IMR-90 (cell line): ENCODE measurements around the gene TAC4. TPM values are rescaled to one million over a fixed set of nuclear protein-coding genes. Genes with fewer than 3 reads are reported as not detected.

Source experiments
- ATAC-seq: fragments of 200-7000 bp; cut with Tn5 transposase; 2 replicates; pipeline ENCODE4 v1.9.1; 2020; ENCODE audit warnings: low read depth, mild to moderate bottlenecking, moderate library complexity
- BruUV-seq: library from RNA; stranded (reverse); fragments of 400-500 nt; replicated peaks from 2 replicates; lab custom pipeline; 2021; lab: Mats Ljungman, UMichigan
- CTCF ChIA-PET: fragments of 300-600 bp; formaldehyde crosslinking; extraction: SDS; loops from one replicate; lab custom pipeline; 2021; ENCODE audit warnings: antibody characterized with exemption; lab: Yijun Ruan, JAX
- POLR2A ChIA-PET: fragments of 300-600 bp; sonication (Branson Sonifier 250); formaldehyde crosslinking; loops from one replicate; lab custom pipeline; 2022; ENCODE audit warnings: antibody characterized with exemption; ENCODE audit not compliant: unreplicated experiment; lab: Charles Lee
- DNase-seq: peaks from one replicate; pipeline ENCODE4 v3.0.0; 2013
- H2AFZ ChIP-seq: replicated peaks from 2 replicates; pipeline ENCODE3; 2013; ENCODE audit warnings: low read length, mild to moderate bottlenecking; ENCODE audit not compliant: poor library complexity
- H2AK5ac ChIP-seq: 2 replicates; pipeline ENCODE4 v1.6.1; 2013; ENCODE audit warnings: low read depth, low read length, inconsistent platforms
- H2AK9ac ChIP-seq: replicated peaks from 2 replicates; pipeline ENCODE3; 2013; ENCODE audit warnings: mild to moderate bottlenecking, low read depth, low read length, moderate library complexity; ENCODE audit not compliant: poor library complexity
- H2BK120ac ChIP-seq: 2 replicates; pipeline ENCODE4 v1.6.1; 2013; ENCODE audit warnings: low read depth, low read length, inconsistent platforms
- H2BK15ac ChIP-seq: 3 replicates; pipeline ENCODE4 v1.6.1; 2013; ENCODE audit warnings: low read depth, low read length, inconsistent platforms
- H2BK20ac ChIP-seq: 2 replicates; pipeline ENCODE4 v1.6.1; 2013; ENCODE audit warnings: low read depth, mild to moderate bottlenecking, inconsistent platforms, low read length, moderate library complexity
- H2BK5ac ChIP-seq: 2 replicates; pipeline ENCODE4 v1.6.1; 2013; ENCODE audit warnings: mild to moderate bottlenecking, low read depth, low read length, inconsistent platforms; ENCODE audit not compliant: poor library complexity, severe bottlenecking
- H3K14ac ChIP-seq: replicated peaks from 2 replicates; pipeline ENCODE4 v1.6.1; 2013; ENCODE audit warnings: low read depth, low read length, inconsistent platforms
- H3K18ac ChIP-seq: 2 replicates; pipeline ENCODE4 v1.6.1; 2013; ENCODE audit warnings: low read depth, low read length, control low read depth
- H3K23ac ChIP-seq: 2 replicates; pipeline ENCODE4 v1.6.1; 2013; ENCODE audit warnings: low read depth, low read length, inconsistent platforms
- H3K27ac ChIP-seq: 2 replicates; pipeline ENCODE4 v1.5.1; 2013; ENCODE audit warnings: mild to moderate bottlenecking, control low read depth, low read length; ENCODE audit not compliant: insufficient read depth
- H3K27me3 ChIP-seq: 2 replicates; pipeline ENCODE4 v1.6.1; 2013; ENCODE audit warnings: low read length; ENCODE audit not compliant: control insufficient read depth, insufficient read depth
- H3K36me3 ChIP-seq: 2 replicates; pipeline ENCODE4 v1.6.1; 2013; ENCODE audit warnings: low read length, mixed read lengths; ENCODE audit not compliant: control insufficient read depth, insufficient read depth
- H3K4ac ChIP-seq: 2 replicates; pipeline ENCODE4 v1.6.1; 2013; ENCODE audit warnings: low read depth, low read length, inconsistent platforms
- H3K4me1 ChIP-seq: 2 replicates; pipeline ENCODE4 v1.6.1; 2013; ENCODE audit warnings: low read length, mixed read lengths; ENCODE audit not compliant: control insufficient read depth, insufficient read depth
- H3K4me2 ChIP-seq: 2 replicates; pipeline ENCODE4 v1.6.1; 2013; ENCODE audit warnings: low read depth, mild to moderate bottlenecking, control low read depth, low read length, moderate library complexity
- H3K4me3 ChIP-seq: 2 replicates; pipeline ENCODE4 v1.5.1; 2013; ENCODE audit warnings: low read depth, mild to moderate bottlenecking, control low read depth, low read length, moderate library complexity; ENCODE audit not compliant: insufficient read depth
- H3K56ac ChIP-seq: 2 replicates; pipeline ENCODE4 v1.6.1; 2013; ENCODE audit warnings: low read length, inconsistent platforms; ENCODE audit not compliant: insufficient read depth; ENCODE audit errors: extremely low read depth
- H3K79me1 ChIP-seq, 2 experiments: 2 replicates each; pipeline ENCODE4 v1.6.1; 2013; ENCODE audit warnings: low read length in 2 of 2, inconsistent platforms in 1 of 2, low read depth in 1 of 2
- H3K9ac ChIP-seq: 2 replicates; pipeline ENCODE4 v1.6.1; 2013; ENCODE audit warnings: low read depth, low read length, control low read depth
- H3K9me1 ChIP-seq: 2 replicates; pipeline ENCODE4 v1.6.1; 2013; ENCODE audit warnings: low read length, inconsistent platforms; ENCODE audit not compliant: insufficient read depth
- H3K9me3 ChIP-seq: 2 replicates; pipeline ENCODE4 v1.6.1; 2013; ENCODE audit warnings: low read length; ENCODE audit not compliant: control insufficient read depth, insufficient read depth
- H4K20me1 ChIP-seq: 2 replicates; pipeline ENCODE4 v1.6.1; 2013; ENCODE audit warnings: low read length, inconsistent platforms; ENCODE audit not compliant: insufficient read depth
- H4K5ac ChIP-seq: 2 replicates; pipeline ENCODE4 v1.6.1; 2013; ENCODE audit warnings: mild to moderate bottlenecking, low read depth, low read length, control low read depth
- H4K8ac ChIP-seq, 2 experiments: 2 replicates each; pipeline ENCODE4 v1.6.1; 2013; ENCODE audit warnings: low read depth in 2 of 2, low read length in 2 of 2, control low read depth in 1 of 2, inconsistent platforms in 1 of 2
- H4K91ac ChIP-seq: 2 replicates; pipeline ENCODE4 v1.6.1; 2013; ENCODE audit warnings: low read depth, low read length, inconsistent platforms; ENCODE audit not compliant: insufficient read depth
- BHLHE40 ChIP-seq: fragments of 150-350 bp; IDR thresholded peaks from 2 replicates; pipeline ENCODE4 v1.6.1; 2016; ENCODE audit warnings: mild to moderate bottlenecking, low read depth, low read length
- CEBPB ChIP-seq: IDR thresholded peaks from 2 replicates; pipeline ENCODE4 v1.6.1; 2012; ENCODE audit warnings: low read depth, low read length, improper control_type of control experiment
- CHD1 ChIP-seq: IDR thresholded peaks from 2 replicates; pipeline ENCODE4 v1.6.1; 2012; ENCODE audit warnings: low read depth, low read length, improper control_type of control experiment
- FOS ChIP-seq: fragments of 150-350 bp; IDR thresholded peaks from 2 replicates; pipeline ENCODE4 v1.6.1; 2016; ENCODE audit warnings: low read depth, low read length
- MAFK ChIP-seq: IDR thresholded peaks from 2 replicates; pipeline ENCODE4 v1.6.1; 2012; ENCODE audit warnings: low read depth, low read length, improper control_type of control experiment
- MAZ ChIP-seq: IDR thresholded peaks from 2 replicates; pipeline ENCODE4 v1.6.1; 2012; ENCODE audit warnings: low read depth, mild to moderate bottlenecking, low read length, improper control_type of control experiment, moderate library complexity, borderline replicate concordance
- MXI1 ChIP-seq: IDR thresholded peaks from 2 replicates; pipeline ENCODE4 v1.6.1; 2012; ENCODE audit warnings: low read depth, mild to moderate bottlenecking, low read length, moderate library complexity, borderline replicate concordance
- NFE2L2 ChIP-seq: fragments of 150-350 bp; IDR thresholded peaks from 2 replicates; pipeline ENCODE4 v1.6.1; 2016; ENCODE audit warnings: low read depth, mild to moderate bottlenecking, low read length
- POLR2A ChIP-seq: IDR thresholded peaks from 2 replicates; pipeline ENCODE4 v1.6.1; 2012; ENCODE audit warnings: mild to moderate bottlenecking, low read depth, low read length
- RAD21 ChIP-seq: IDR thresholded peaks from 2 replicates; pipeline ENCODE4 v1.6.1; 2012; ENCODE audit warnings: low read length, improper control_type of control experiment
- RCOR1 ChIP-seq: IDR thresholded peaks from 2 replicates; pipeline ENCODE4 v1.6.1; 2012; ENCODE audit warnings: mild to moderate bottlenecking, low read length, improper control_type of control experiment; ENCODE audit not compliant: insufficient replicate concordance
- RFX5 ChIP-seq: IDR thresholded peaks from 2 replicates; pipeline ENCODE4 v1.8.0; 2012; ENCODE audit warnings: low read depth, mild to moderate bottlenecking, low read length, moderate library complexity
- SMC3 ChIP-seq: fragments of 150-350 bp; IDR thresholded peaks from 2 replicates; pipeline ENCODE4 v1.6.1; 2016; ENCODE audit warnings: low read depth, mild to moderate bottlenecking, antibody characterized with exemption, low read length, moderate library complexity
- WGBS, 2 experiments: methylation state at CpG; one replicate each; pipeline versions ENCODE4 v1.1.5 to v1.1.7; 2013; ENCODE audit warnings: missing lambda C conversion rate in 2 of 2; ENCODE audit not compliant: insufficient read length in 1 of 2; ENCODE audit errors: extremely low coverage in 2 of 2; 5-methylcytosine and 5-hydroxymethylcytosine counted together
- dilution Hi-C: fragments of 300-500 bp; cut with HindIII; formaldehyde crosslinking; loops from one replicate; pipeline ENCODE4 v1.14.3; 2018; ENCODE audit warnings: low sequenced_read_pairs; ENCODE audit not compliant: unreplicated experiment
- in situ Hi-C: fragments of 300-500 bp; cut with MboI; formaldehyde crosslinking; loops from 3 replicates; pipeline ENCODE4 v1.14.3; 2019; ENCODE audit warnings: low sequenced_read_pairs, inconsistent platforms, mixed read lengths
- intact Hi-C: fragments of 100-400 bp; cut with micrococcal nuclease; formaldehyde crosslinking; loops from 2 replicates; pipeline ENCODE4 v1.10.0; 2022
- polyA plus RNA-seq, 3 experiments: library from polyadenylated mRNA; depleted of rRNA; stranded (reverse); fragments of >200 nt; gene quantifications; 2 replicates each; pipeline ENCODE4 v1.2.3, GENCODE V29; 2012; ENCODE audit warnings: low replicate concordance in 1 of 3
- total RNA-seq: library from RNA; depleted of rRNA; stranded (reverse); fragments of >200 nt; gene quantifications from 2 replicates; pipeline ENCODE4 v1.2.3, GENCODE V29; 2012
- TF ChIP-seq, protein P1 (sequence below): fragments of 150-350 bp; IDR thresholded peaks from 2 replicates; pipeline ENCODE4 v1.6.1; 2016; ENCODE audit warnings: low read depth, mild to moderate bottlenecking, low read length, moderate library complexity, borderline replicate concordance
- TF ChIP-seq, protein P2 (sequence below): fragments of 150-350 bp; IDR thresholded peaks from 2 replicates; pipeline ENCODE4 v1.6.1; 2017; ENCODE audit warnings: mild to moderate bottlenecking, antibody characterized with exemption, low read length, low read depth
- TF ChIP-seq, protein P3 (sequence below): conservative IDR thresholded peaks from 2 replicates; pipeline ENCODE4 v1.5.1; 2012; ENCODE audit warnings: mild to moderate bottlenecking, low read depth, low read length, improper control_type of control experiment

The TAC4 gene
- total and polyA plus RNA-seq, 2 of the 4 experiments (the other 2 are of a cell fraction), result not detected

DNA sequence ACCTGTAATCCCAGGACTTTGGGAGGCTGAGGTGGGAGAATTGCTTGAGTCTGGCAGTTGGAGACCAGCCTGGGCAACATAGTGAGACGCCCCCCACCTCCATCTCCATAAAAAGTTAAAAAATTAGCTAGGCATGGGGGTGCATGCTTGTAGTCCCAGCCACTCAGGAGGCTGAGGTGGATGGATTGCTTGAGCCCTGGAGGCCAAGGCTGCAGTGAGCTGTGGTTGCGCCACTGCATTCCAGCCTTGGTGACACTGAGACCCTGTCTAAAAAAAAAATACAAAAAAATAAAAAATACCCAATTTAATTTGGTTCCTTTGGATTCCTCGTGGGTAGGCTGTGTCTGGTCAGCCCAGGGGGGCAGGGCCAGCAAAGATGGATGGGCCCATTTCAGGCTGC lies 26.1 kb upstream of the TAC4 start:
- ChIA-PET POLR2A (no interaction called here), CTCF (no interaction called here)
- H3K79me1 ChIP-seq, result no peaks in the 10 kb centered on the region
- ATAC-seq (no peak), DNase-seq (no peak)
- intact Hi-C loops, result no loop called here
- H3K4me2 ChIP-seq, result no peak overlapping the region
- no peaks in the 10 kb centered on the region for H3K9me3 ChIP-seq
- no peak overlapping the region for H4K8ac ChIP-seq
- no CpG with 5 or more reads among the region's 3 CpGs for WGBS, 2 experiments
- no peak overlapping the region for H2AFZ ChIP-seq
- no peak overlapping the region for H2AK9ac ChIP-seq
- no peaks in the 10 kb centered on the region for H3K4me1 ChIP-seq
- no peak for TF ChIP-seq CEBPB
- TF ChIP-seq, protein P1, sequence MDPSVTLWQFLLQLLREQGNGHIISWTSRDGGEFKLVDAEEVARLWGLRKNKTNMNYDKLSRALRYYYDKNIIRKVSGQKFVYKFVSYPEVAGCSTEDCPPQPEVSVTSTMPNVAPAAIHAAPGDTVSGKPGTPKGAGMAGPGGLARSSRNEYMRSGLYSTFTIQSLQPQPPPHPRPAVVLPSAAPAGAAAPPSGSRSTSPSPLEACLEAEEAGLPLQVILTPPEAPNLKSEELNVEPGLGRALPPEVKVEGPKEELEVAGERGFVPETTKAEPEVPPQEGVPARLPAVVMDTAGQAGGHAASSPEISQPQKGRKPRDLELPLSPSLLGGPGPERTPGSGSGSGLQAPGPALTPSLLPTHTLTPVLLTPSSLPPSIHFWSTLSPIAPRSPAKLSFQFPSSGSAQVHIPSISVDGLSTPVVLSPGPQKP, result no peak
- TF ChIP-seq MAFK, result no peak
- no peak for TF ChIP-seq RFX5
- no peak for TF ChIP-seq RCOR1
- no peak for TF ChIP-seq BHLHE40
- TF ChIP-seq POLR2A, result no peak
- no peak for TF ChIP-seq RAD21
- TF ChIP-seq MAZ, result no peak
- TF ChIP-seq, protein P2, sequence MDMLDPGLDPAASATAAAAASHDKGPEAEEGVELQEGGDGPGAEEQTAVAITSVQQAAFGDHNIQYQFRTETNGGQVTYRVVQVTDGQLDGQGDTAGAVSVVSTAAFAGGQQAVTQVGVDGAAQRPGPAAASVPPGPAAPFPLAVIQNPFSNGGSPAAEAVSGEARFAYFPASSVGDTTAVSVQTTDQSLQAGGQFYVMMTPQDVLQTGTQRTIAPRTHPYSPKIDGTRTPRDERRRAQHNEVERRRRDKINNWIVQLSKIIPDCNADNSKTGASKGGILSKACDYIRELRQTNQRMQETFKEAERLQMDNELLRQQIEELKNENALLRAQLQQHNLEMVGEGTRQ, result no peak
- TF ChIP-seq CHD1, result no peak
- no peak for TF ChIP-seq FOS
- no peak for TF ChIP-seq SMC3
- no peak for TF ChIP-seq NFE2L2
- TF ChIP-seq MXI1, result no peak
- TF ChIP-seq, protein P3, sequence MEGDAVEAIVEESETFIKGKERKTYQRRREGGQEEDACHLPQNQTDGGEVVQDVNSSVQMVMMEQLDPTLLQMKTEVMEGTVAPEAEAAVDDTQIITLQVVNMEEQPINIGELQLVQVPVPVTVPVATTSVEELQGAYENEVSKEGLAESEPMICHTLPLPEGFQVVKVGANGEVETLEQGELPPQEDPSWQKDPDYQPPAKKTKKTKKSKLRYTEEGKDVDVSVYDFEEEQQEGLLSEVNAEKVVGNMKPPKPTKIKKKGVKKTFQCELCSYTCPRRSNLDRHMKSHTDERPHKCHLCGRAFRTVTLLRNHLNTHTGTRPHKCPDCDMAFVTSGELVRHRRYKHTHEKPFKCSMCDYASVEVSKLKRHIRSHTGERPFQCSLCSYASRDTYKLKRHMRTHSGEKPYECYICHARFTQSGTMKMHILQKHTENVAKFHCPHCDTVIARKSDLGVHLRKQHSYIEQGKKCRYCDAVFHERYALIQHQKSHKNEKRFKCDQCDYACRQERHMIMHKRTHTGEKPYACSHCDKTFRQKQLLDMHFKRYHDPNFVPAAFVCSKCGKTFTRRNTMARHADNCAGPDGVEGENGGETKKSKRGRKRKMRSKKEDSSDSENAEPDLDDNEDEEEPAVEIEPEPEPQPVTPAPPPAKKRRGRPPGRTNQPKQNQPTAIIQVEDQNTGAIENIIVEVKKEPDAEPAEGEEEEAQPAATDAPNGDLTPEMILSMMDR, result no peak
- no peak overlapping the region for H3K23ac ChIP-seq
- H3K18ac ChIP-seq, result no peak overlapping the region
- in situ Hi-C loops, result no loop called here
- H3K9me1 ChIP-seq, result no peaks in the 10 kb centered on the region
- H3K4ac ChIP-seq, result no peak overlapping the region
- no peak overlapping the region for H2BK5ac ChIP-seq
- H2BK120ac ChIP-seq, result no peak overlapping the region
- H3K27ac ChIP-seq, result no peak overlapping the region
- H2AK5ac ChIP-seq, result no peak overlapping the region
- H4K20me1 ChIP-seq, result no peaks in the 10 kb centered on the region
- BruUV-seq, result no TSS peak
- H3K27me3 ChIP-seq, result peaks cover 78% of the 10 kb centered on the region
- no peak overlapping the region for H3K14ac ChIP-seq
- H3K56ac ChIP-seq, result no peak overlapping the region
- no peak overlapping the region for H4K91ac ChIP-seq
- H2BK15ac ChIP-seq, result no peak overlapping the region
- no peaks in the 10 kb centered on the region for H3K36me3 ChIP-seq
- no peak overlapping the region for H3K9ac ChIP-seq
- no peak overlapping the region for H3K4me3 ChIP-seq
- H4K5ac ChIP-seq, result no peak overlapping the region
- H2BK20ac ChIP-seq, result no peak overlapping the region
- dilution Hi-C loops, result no loop called here
